Neural progenitor cell (in vitro differentiated cells): ENCODE data around the gene TLK1.

Source experiments
- EZH2 ChIP-seq: fragments of 200-600 bp; sonication (generic); IDR thresholded peaks from 2 replicates; pipeline ENCODE4 v1.6.1; 2017; ENCODE audit warnings: antibody characterized with exemption, mild to moderate bottlenecking, moderate library complexity
- EZH2phosphoT487 ChIP-seq: fragments of 200-600 bp; sonication (generic); IDR thresholded peaks from 2 replicates; pipeline ENCODE4 v1.6.1; 2017; ENCODE audit warnings: antibody characterized with exemption
- TF ChIP-seq, protein P1 (sequence below): fragments of 200-600 bp; sonication (generic); IDR thresholded peaks from 2 replicates; pipeline ENCODE4 v1.5.1; 2017; ENCODE audit warnings: antibody characterized with exemption, mild to moderate bottlenecking

DNA sequence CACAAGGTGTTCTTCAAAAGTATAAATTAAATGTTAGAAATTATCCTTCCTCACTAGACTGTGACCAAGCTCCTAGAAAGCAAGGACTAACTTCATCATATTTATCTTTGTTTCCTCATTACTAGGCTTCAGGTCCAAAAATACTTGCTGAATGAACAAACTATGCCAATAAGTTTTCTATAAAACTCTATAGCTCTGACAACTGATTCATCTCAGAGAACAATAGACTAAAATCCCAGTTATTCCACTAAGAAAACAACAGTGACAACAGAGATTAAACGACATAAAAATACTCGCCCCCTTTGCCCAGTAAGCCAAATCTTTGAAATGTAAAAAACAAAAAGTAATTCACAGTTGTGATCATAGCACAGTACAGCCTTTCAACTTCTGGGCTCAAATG lies 13.6 kb downstream of the TLK1 start:
- TF ChIP-seq, protein P1, sequence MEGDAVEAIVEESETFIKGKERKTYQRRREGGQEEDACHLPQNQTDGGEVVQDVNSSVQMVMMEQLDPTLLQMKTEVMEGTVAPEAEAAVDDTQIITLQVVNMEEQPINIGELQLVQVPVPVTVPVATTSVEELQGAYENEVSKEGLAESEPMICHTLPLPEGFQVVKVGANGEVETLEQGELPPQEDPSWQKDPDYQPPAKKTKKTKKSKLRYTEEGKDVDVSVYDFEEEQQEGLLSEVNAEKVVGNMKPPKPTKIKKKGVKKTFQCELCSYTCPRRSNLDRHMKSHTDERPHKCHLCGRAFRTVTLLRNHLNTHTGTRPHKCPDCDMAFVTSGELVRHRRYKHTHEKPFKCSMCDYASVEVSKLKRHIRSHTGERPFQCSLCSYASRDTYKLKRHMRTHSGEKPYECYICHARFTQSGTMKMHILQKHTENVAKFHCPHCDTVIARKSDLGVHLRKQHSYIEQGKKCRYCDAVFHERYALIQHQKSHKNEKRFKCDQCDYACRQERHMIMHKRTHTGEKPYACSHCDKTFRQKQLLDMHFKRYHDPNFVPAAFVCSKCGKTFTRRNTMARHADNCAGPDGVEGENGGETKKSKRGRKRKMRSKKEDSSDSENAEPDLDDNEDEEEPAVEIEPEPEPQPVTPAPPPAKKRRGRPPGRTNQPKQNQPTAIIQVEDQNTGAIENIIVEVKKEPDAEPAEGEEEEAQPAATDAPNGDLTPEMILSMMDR = no peak
- no peak for TF ChIP-seq EZH2phosphoT487
- no peak for TF ChIP-seq EZH2
